IPS-15b (cell line): Measurements from ENCODE around the gene NPFFR1.

Experiments
- H3K27me3 ChIP-seq: one replicate; pipeline ENCODE4 v1.6.1; 2013; ENCODE audit warnings: low read length; ENCODE audit not compliant: control insufficient read depth, insufficient read depth
- H3K36me3 ChIP-seq: one replicate; pipeline ENCODE4 v1.6.1; 2013; ENCODE audit warnings: low read length; ENCODE audit not compliant: control insufficient read depth, insufficient read depth
- H3K4me1 ChIP-seq: one replicate; pipeline ENCODE4 v1.6.1; 2013; ENCODE audit warnings: mild to moderate bottlenecking, low read length; ENCODE audit not compliant: control insufficient read depth, insufficient read depth
- H3K4me3 ChIP-seq: one replicate; pipeline ENCODE4 v1.5.1; 2013; ENCODE audit warnings: low read depth, low read length
- H3K9ac ChIP-seq: one replicate; pipeline ENCODE4 v1.6.1; 2013; ENCODE audit warnings: low read depth, mild to moderate bottlenecking, low read length
- H3K9me3 ChIP-seq: one replicate; pipeline ENCODE4 v1.6.1; 2013; ENCODE audit warnings: mild to moderate bottlenecking, low read length; ENCODE audit not compliant: control insufficient read depth, insufficient read depth

The NPFFR1 gene

DNA sequence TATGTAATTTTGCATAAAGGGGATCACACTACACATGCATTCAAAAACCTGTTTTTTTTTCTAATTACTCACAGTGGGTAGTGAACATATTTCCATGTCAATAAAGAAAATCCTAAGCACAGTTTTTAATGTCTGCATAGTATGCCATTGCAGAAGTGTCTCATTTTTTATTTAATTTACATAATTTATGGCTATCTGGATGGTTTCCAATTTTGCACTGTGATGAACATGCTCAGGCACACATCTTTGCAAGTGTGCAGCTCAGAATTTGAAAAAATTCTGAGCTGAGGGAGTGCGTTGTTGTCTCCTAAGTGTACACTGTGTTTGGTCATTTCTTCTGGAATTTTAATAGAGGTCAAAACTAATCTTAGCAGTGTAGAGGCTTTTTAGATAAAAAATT, 2.2 kb downstream of the NPFFR1 start:
- no peak overlapping the region for H3K9ac ChIP-seq
- H3K4me3 ChIP-seq = no peak overlapping the region
- no peaks in the 10 kb centered on the region for H3K36me3 ChIP-seq
- H3K9me3 ChIP-seq = no peaks in the 10 kb centered on the region
- H3K4me1 ChIP-seq = no peaks in the 10 kb centered on the region
- peaks cover 50% of the 10 kb centered on the region for H3K27me3 ChIP-seq

DNA sequence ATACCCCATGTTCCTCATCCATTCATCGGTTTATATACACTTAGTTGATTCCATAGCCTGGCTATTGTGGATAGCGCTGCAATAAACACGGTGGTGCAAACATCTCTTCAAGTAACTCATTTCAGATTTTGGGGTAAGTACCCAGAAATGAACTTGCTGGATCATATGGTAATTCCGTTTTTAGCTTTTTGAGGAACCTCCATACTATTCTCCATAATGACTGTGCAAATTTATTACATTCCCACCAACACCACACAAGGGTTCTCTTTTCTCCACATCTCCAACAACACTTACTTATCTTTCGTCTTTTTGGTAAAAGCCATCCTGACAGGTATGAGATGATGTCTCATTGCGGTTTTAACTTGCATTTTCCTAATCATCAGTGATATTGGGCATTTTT, 3.7 kb downstream of the NPFFR1 start:
- no peaks in the 10 kb centered on the region for H3K9me3 ChIP-seq
- H3K36me3 ChIP-seq = no peaks in the 10 kb centered on the region
- H3K4me1 ChIP-seq = no peaks in the 10 kb centered on the region
- no peak overlapping the region for H3K4me3 ChIP-seq
- H3K9ac ChIP-seq = no peak overlapping the region
- peaks cover 45% of the 10 kb centered on the region for H3K27me3 ChIP-seq

DNA sequence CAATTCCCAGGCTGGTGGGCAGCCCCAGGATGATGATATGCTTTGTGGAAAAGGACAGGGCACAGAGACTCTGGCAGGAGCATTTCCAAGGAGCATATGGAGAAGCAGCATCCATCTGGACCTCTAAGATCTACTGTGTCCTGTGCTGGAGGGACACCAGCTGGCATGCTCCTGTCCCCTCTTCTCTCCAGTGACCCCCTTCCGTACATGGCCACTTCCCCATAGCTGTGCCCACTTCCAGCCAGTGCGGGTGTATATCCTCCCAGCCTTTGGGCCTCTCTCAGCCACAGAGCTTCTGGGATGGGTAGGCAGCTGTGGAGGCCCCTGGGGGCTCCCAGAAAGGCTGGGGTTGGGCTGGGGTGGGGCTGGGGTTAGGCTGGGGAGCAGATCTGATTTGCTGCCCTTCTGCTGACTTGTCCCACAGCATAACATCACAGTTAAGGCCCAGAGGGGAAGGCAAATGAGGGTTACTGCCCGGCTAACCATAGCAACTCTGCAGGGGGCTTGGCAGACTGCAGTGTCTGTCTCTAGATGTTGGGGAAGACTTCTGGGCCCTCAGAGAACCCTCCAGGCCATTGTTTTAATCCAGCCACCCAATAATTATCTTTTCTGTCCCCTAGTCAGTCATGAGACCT, 6.3 kb downstream of the NPFFR1 start:
- peaks cover 3% of the 10 kb centered on the region for H3K4me1 ChIP-seq
- H3K9me3 ChIP-seq = no peaks in the 10 kb centered on the region
- no peak overlapping the region for H3K4me3 ChIP-seq
- H3K27me3 ChIP-seq = peaks cover 21% of the 10 kb centered on the region
- H3K9ac ChIP-seq = no peak overlapping the region
- H3K36me3 ChIP-seq = no peaks in the 10 kb centered on the region

- Histone ChIP-seq H3K27me3 (no peaks in the 10 kb centered on the region), H3K4me3 (no peak overlapping the region), H3K4me1 (peaks cover 4% of the 10 kb centered on the region), H3K36me3 (no peaks in the 10 kb centered on the region), H3K9ac (no peak overlapping the region), H3K9me3 (no peaks in the 10 kb centered on the region)
These were observed 9.2 kb downstream of the NPFFR1 start for GRCh38 chr10:70274643-70275042.

GRCh38 chr10:70272925-70273316, 10.9 kb downstream of the NPFFR1 start:
- Histone ChIP-seq H3K9me3 (no peaks in the 10 kb centered on the region), H3K4me3 (no peak overlapping the region), H3K9ac (no peak overlapping the region), H3K36me3 (no peaks in the 10 kb centered on the region), H3K4me1 (peaks cover 4% of the 10 kb centered on the region), H3K27me3 (no peaks in the 10 kb centered on the region)

DNA sequence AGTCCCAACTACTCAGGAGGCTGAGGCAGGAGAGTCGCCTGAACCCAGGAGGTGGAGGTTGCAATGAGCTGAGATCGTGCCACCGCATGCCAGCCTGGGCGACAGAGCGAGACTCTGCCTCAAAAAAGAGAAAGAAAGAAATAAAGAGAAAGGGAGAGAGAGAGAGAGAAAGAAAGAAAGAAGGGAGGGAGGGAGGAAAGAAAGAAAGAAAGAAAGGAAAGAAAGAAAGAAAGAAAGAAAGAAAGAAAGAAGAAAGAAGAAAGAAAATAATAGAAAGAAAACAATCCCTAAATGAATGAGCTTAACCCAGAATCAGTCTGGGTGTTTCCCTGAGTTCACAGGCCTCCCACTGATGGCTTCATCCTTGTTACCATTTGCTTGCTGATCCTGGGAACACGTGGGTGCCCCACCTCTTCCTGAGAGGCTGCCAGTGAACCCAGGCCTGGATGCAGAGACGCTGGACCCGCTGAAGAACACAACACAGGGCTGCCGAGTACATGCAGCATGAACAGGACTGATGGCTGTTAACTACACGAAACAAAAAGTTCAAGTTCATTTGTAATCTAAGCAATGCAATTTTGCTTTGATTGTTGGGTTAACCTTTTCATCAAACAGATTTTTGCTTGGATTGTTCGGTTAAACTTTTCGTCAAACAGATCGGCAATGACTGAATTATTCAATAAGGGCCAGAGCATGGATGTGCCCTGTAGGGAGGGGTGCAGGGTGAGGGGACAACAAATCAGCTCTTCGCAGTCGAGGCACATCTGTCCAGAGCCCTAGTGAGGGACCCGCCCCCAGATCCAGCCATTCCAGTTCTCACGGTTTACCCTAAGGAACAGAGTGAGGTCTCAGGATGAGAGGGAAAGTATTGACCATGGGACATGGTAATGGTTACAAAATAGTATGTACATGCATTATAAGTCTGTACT, 11.5 kb downstream of the NPFFR1 start:
- H3K27me3 ChIP-seq = no peaks in the 10 kb centered on the region
- no peak overlapping the region for H3K9ac ChIP-seq
- H3K36me3 ChIP-seq = no peaks in the 10 kb centered on the region
- H3K4me1 ChIP-seq = peaks cover 4% of the 10 kb centered on the region
- H3K4me3 ChIP-seq = no peak overlapping the region
- no peaks in the 10 kb centered on the region for H3K9me3 ChIP-seq

DNA sequence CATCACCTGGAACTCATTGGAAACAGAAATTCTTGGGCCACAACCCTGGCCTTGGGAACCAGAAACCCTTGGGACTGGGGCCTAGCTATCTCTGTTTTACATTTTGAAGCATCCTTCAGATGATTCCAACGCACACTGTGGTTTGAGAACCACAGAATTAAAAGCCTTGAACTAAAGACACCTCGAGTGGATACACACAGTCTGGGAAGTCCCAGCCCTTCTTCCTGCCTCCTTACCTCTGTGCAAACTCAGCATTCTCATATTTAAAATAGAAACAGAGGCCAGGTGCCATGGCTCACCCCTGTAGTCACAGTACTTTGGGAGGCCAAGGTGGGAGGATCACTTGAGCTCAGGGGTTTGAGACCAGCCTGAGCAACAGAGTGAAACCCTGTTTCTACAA, 12.9 kb downstream of the NPFFR1 start:
- peaks cover 4% of the 10 kb centered on the region for H3K4me1 ChIP-seq
- H3K9me3 ChIP-seq = no peaks in the 10 kb centered on the region
- no peak overlapping the region for H3K4me3 ChIP-seq
- H3K9ac ChIP-seq = no peak overlapping the region
- no peaks in the 10 kb centered on the region for H3K27me3 ChIP-seq
- H3K36me3 ChIP-seq = no peaks in the 10 kb centered on the region

DNA sequence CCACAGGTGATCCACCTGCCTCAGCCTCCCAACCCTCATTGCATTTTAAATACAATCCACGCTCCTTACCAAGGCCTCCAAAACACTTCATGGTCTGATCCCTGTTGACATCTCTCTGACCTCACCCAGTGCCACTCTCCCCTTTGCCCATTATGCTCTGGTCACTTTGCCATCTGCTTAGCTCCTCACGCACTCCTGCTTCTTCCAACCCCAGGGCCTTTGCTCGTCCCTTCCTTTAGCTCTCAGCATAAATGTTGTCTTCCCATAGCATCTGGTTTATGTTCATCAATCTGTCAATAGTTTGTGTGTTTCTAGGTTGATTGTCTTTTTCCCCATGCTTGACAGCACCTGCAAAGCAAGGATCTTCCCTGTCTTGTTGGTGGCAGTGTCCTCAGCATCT, 14.1 kb downstream of the NPFFR1 start:
- H3K27me3 ChIP-seq = no peaks in the 10 kb centered on the region
- H3K4me3 ChIP-seq = no peak overlapping the region
- no peak overlapping the region for H3K9ac ChIP-seq
- H3K36me3 ChIP-seq = no peaks in the 10 kb centered on the region
- H3K4me1 ChIP-seq = peaks cover 4% of the 10 kb centered on the region
- H3K9me3 ChIP-seq = no peaks in the 10 kb centered on the region

DNA sequence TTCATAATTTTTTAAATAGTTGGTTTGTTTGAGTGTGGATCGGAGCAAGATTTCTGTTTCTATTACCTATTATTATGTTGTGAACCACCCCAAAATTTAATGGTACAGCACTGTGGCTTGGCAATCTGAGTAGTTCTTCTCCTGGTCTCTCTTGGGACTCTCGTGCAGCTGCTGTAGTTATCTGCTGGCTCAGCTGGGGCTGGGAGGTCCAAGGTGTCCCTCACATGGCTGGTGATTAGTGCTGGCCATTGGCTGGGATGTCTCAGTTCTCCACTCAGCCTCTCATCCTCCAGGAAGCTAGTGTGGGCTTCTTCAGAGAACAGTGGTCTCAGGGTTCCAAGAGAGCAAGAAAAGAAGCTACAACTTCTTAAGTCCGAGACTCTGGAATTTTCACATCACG, 15.4 kb downstream of the NPFFR1 start:
- no peaks in the 10 kb centered on the region for H3K27me3 ChIP-seq
- H3K9me3 ChIP-seq = no peaks in the 10 kb centered on the region
- no peaks in the 10 kb centered on the region for H3K36me3 ChIP-seq
- no peak overlapping the region for H3K4me3 ChIP-seq
- H3K9ac ChIP-seq = no peak overlapping the region
- peaks cover 4% of the 10 kb centered on the region for H3K4me1 ChIP-seq

- no peak overlapping the region for H3K4me3 ChIP-seq
- no peaks in the 10 kb centered on the region for H3K9me3 ChIP-seq
- peaks cover under 1% of the 10 kb centered on the region for H3K4me1 ChIP-seq
- no peak overlapping the region for H3K9ac ChIP-seq
- H3K36me3 ChIP-seq = no peaks in the 10 kb centered on the region
- H3K27me3 ChIP-seq = no peaks in the 10 kb centered on the region
These were observed 16.5 kb downstream of the NPFFR1 start for GRCh38 chr10:70267161-70267933.

DNA sequence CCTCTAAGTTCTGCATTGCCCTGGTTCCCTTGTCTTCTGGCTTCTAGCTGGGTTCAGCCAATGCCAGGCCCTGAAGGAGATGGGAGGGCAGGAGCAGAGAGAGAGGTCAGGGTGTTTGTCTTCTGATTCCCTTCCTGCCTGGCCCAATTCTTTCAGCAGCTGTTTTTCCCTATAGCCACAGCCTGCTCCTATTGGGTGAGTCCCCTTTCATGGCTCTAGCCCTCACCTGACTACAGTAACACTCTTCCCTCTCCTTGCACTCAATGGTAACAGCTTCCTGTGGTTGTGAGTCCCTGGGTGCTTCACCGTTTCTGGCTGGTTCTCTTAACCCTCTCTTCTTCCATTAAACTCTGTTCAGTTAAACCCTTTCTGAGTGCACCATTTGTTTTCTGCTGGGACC, 17.1 kb downstream of the NPFFR1 start:
- H3K9ac ChIP-seq = no peak overlapping the region

More for the DNA sequence above, 17.1 kb downstream of the NPFFR1 start:
- no peak overlapping the region for H3K4me3 ChIP-seq
- H3K4me1 ChIP-seq = no peaks in the 10 kb centered on the region
- no peaks in the 10 kb centered on the region for H3K9me3 ChIP-seq
- H3K27me3 ChIP-seq = no peaks in the 10 kb centered on the region
- H3K36me3 ChIP-seq = no peaks in the 10 kb centered on the region
